GM12892 (cell line): ENCODE results near the gene CRIP3.

ENCODE experiments used
- POLR2AphosphoS5 ChIP-seq: IDR thresholded peaks from 2 replicates; pipeline ENCODE4 v1.6.1; 2011; ENCODE audit warnings: low read depth, low read length, control low read depth
- TAF1 ChIP-seq: IDR thresholded peaks from 2 replicates; pipeline ENCODE4 v1.6.1; 2011; ENCODE audit warnings: low read depth, mild to moderate bottlenecking, control low read depth, low read length, borderline replicate concordance

DNA sequence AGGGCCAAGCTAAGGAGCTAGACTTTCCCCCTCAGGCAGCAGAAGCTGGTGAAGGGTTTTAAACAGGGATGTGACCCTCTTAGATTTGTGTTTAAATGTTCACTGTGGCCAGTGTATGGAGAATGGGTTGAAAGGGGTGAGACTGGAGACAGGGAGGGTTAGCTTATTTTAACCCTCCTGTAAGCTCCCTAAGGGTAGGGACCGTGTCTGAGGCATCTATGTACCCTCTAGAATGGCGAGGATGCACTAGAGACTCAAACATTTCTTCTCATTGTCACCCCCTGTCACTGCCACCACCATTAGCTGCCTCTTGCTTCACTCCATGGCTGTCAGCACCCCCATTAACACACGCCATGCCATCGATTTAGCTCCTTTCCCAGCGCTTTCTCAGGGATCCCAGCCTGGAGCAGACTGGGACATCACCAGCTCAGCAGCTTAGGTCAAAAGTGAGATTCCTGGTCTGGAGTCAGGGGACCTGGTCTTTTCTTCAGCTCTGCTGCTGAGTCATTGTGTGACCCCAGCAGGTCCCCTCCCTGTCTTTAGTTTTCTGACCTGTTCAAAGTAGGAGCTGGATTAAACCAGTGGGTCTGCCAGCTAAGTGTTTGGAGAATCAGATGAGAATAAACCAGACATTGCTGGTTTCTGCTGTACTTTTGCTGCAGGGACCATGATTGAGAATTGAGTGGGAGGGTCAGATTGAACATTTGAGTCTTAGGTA, 11.7 kb downstream of the CRIP3 start:
- no peak for TF ChIP-seq POLR2AphosphoS5
- no peak for TF ChIP-seq TAF1
